ENCODE data around the gene NNT.
A peak's percentile ranks its signal among the peaks of the same experiment; 100 is the strongest.
"Not testable (repeated sequence)": the region's sequence is repeated elsewhere in the genome, so short reads cannot be mapped to it uniquely, and the experiment has no call there.

The NNT gene

DNA sequence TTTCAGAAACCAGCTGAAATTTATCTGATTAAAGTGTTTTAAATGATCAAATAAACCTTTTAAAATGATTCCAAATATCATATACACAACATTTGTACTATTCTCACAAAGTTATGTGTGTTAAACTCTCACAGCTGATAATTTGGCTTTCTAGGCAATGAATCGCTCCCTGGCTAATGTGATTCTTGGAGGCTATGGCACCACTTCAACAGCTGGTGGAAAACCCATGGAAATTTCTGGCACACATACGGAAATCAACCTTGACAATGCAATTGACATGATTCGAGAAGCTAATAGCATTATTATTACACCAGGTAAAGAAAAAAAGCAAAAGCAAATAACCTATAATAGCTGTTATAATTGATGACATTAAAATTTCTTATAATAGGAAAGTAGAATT lies 72.4 kb downstream of the NNT start:
- no peak for DNase-seq

DNA sequence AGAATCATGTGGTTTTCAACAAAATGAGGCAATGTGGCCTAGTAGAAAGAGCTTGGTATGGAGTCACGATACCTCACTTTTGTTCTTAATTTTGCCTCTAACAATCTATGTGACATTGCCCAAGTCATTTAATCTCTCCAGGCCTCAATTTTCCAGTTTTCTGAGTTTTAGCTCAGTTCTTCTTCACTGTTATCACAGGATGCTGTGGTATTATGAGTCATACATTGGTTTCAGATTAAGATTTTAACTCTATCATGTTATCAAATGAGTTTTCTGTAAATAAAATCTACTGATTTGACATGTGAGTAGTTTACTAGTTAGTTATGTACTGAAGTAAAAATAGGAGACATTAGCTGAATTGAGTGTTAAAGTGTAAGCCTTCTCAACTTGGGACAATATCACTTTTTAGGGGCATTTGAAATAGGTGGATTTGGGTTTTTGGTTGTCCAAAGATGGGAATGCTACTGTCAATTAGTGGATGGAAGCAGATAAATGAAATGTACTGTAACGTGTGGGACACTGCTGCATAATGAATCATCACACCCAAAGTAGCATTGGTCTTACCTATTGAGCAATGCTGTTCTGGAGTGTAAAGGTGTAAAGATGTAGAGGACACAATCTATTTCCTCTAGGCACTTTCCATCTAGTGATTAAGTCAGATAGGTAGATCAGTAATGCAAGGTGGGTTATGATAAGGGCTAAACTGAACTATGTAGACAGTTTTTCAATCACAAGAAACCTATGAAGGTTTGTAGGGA lies 73.3 kb downstream of the NNT start:
- no peak for DNase-seq

DNA sequence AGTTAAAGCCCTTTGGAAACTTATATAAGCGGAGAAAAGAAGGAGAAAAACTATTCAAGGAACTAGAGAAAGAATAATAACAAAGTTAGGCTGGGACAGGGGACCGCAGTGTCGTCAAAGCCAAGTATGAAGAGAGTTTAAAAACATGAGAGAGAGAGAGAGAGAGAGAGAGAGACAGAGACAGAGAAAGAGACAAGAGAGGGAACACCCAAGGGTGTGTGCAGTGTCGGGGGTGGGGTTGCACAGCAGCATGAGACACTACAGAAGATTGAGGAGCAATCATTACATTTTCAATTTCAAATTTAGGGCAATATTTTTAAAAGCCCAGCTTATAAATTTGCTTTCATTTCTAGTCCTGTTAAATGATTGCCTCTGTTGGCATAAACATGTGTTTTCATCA lies 74.3 kb downstream of the NNT start:
- DNase-seq = no peak

DNA sequence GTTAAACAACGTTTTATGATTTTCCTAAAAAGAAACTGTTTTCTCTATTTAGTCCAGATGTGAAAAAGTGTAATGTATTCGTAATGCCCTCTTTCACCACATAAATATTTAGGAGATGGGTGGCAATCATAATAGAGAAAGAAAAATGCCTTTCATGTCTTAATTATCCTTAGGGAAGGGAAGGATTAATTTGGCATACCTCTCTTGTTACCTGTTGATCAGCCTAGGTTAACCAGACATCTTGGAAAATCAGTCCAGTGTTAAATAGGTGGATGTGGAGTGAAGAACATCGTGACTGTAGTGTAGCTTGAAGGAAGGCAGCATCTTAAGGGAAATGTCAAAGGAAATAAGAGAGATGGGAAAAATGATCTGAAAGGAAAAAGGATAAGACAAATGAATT lies 76.2 kb downstream of the NNT start:
- no peak for DNase-seq

DNA sequence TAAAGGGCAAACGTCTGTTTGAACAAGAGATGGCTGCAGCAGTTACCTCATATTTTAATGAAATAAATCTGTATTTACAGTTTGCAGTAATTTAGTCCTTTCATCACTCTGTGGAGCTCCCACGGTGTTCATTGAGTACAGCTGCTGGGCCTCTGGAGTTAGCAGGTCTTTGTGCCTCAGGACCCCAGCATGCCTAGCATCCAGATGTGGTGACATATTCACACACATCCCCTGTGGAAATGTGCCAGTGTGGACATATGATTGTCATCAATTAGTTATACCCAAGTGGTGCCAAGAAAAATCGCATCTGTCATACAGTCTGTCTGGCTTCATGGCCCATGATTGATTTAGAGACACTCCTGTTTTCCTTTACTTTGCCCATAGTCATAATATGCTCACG lies 77.3 kb downstream of the NNT start:
- DNase-seq = peak; percentile 15

DNA sequence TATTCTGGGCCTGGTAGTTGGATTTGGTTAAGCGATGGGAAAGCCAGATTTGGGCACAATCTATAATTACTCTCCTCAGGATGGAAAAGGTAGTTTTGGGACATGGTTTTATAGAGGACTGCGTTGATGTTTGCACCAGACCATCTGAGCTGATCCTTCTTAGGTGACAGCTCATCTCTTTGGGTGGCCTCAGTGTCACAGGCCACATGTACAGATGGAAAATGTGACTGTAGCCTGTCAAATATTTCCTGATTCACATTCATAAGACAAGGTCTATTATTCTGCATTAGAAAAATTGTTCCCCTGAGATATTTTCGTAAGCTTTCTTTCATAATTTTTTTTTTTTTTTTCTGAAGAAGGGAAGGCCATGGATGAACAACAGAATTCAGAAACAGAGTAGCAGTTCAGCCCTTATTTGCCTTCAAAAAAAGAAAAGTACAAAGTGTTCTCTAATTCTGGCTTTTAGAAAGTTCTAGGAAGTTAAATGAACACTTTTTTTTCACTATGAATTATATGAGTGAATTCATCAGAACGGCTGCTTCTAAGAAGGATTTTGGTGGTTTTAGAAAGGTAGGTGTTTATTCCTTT lies 81.0 kb downstream of the NNT start:
- DNase-seq = no peak

DNA sequence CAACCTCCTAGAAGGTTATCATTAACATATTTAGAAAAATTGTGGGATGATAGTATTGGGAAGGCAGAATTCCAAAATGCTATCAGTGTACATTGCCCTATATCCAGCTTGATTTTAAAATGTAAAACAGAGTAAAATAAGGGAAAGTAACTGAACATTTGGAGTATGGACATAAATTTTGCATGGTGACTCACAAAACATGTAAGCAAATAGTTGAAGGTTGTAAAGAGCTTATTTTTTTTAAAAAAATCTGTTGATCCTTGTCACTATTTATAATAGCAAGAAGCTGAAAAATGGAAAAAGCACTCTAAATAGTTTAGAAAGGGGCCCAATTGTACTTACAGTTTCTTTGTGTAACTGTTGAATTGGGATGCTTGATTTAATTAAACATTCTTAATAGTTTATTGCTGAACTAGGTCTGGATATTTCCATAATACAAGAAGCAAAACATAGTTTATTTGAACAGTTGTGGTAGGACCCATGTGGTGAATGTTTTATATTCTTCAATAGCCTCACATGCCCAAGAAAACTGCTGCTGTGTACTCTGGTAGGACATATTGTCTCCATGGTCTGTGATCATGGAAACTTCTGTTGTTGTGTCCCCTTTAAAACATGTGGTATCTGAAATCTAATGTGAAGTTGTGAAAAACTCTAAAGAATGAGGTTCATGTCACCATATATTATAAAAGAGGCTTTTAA lies 82.4 kb downstream of the NNT start:
- peak; percentile 39 for DNase-seq

DNA sequence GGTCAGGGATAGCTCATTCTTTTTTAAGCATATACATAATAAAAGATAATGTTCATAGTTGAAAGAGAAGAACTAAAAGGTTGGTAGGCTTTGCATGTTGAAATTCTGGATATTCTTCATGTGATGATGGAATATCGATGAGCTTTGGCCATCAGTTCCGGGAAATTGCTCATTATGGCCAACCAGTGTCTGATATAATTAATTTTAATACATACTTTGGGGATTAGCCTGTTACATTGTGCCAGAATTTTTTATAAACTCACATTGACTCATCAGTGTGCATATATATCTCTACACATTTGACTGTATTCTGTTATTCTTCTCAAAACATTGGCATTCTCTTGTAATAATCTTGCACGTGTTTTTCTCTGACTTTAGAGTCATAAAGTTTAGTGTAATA lies 84.3 kb downstream of the NNT start:
- peak; percentile 67 for DNase-seq

DNA sequence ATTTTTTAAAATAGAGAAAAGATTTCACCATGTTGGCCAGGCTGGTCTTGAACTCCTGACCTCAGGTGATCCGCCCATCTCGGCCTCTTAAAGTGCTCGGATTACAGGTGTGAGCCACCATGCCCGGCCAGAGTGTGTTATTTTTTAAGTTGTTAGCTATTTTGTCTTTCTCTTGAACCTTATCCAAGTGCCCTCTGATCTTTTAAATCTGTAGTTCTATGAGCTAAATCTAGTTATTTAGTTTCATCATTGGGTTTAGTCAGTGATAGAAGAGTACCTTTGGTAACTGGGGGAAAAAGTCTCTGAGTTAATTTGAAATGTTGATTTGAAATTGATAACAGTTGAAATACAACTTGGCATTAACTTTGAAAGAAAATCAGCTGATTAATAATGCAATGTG lies 88.3 kb downstream of the NNT start:
- no peak for DNase-seq

DNA sequence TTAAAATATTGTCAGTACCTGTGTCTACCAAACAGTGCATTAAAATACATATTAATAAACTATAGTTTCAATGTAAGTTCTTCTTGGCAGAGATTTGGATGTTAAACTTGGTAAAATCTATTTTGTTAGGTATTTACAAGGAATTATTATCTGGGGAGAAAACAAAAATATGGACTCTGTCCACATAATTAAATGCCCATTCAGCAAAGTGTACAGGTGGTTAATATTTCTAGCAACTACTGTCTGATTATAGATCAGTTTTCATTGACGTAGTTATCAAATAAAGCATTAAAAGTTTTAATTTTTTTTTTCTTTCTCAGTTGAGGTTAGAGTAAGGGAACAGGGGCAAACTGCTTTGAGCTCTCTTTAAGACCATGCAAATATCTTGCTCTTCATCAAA lies 88.9 kb downstream of the NNT start:
- no peak for DNase-seq

DNA sequence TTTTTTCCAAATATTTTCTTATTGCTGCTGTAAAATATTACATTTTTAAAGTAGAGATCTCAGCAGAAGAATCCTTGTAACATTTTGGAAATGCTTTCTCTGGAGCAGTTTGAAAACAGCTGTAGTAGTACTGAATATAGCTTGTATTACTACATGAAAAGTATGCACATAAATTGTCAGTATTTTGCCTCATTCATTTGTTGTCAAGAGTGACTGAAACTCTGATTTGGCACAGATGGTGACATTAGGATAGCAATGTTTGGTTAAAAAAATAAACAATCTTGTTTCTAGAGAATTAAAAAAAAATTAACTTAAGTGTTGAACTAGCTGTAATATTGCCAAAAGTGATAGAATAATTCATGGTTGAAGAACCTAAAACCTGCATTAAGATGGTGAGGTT lies 90.4 kb downstream of the NNT start:
- no peak for DNase-seq

DNA sequence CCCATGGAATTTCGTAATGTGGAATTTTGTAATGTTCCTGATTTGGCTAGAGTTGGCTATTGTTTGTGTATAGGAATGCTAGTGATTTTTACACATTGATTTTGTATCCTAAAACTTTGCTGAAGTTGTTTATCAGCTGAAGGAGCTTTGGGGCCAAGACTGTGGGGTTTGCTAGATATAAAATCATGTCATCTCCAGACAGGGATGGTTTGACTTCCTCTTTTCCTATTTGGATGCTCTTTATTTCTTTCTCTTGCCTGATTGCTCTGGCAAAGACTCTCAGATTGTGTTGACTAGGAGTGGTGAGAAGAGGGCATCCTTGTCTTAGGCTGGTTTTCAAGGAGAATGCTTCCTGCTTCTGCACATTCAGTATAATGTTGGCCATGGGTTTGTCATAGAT lies 91.0 kb downstream of the NNT start:
- DNase-seq = no peak

DNA sequence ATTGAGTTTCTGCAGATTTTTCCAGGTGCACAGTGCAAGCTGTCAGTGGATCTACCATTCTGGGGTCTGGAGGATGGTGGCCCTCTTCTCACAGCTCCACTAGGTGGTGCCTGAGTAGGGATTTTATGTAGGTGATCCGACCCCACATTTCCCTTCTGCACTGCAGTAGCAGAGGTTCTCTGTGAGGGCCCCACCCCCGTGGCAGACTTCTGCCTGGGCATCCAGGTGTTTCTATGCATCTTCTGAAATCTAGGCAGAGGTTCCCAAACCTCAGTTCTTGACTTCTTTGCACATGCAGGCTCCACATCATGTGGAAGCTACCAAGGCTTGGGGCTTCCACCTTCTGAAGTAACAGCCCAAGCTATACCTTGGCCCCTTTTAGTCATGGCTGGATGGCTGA lies 93.5 kb downstream of the NNT start:
- DNase-seq = not testable (repeated sequence)

DNA sequence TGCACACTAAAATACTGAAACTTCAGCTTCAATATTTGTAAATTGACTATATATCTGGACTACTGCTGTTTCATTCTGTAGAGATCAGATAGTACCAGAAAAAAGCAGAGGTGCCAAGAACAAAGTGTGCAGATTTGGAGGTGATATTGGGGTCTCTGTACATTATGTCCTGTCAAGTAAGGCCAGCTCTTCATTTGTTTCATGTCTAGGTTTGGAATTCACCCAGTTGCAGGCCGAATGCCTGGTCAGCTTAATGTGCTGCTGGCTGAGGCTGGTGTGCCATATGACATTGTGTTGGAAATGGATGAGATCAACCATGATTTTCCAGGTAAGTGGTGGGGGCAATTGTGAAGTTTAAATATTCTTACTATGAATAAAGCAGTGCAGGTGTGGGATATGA lies 96.9 kb downstream of the NNT start:
- no peak for DNase-seq

DNA sequence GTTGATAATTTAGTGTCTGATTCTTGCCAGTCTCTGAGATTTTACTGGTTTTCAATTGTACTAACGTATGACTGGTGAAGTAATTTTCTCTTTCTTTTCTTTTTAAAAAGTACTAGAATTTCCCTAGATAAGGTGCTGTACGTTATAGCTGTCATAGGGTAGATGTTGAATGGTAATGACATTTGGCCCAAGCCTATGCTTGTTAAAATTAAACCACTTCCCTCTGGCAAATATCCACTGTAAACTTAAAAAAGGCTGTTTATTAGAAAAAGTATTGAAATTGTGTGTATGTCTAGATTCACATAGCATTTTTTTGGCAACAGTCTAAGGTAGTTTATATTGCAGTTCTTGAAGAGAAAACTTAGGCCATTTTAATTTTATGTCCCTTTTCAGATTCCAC lies 97.6 kb downstream of the NNT start:
- DNase-seq = no peak

DNA sequence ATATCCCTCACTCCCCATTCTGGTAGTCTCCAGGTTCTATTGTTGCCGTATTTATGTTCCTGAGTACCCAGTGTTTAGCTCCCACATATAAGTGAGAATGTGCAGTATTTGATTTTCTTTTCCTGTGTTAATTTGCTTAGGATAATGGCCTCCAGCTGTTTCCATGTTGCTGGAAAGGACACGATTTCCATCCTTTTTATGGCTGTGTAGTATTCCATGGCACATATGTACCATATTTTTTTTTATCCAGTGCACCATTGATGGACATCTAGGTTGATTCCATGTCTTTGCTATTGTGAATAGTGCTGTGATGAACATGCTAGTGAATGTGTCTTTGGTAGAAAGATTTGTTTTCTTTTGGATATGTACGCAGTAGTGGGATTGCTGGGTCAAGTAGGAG lies 98.2 kb downstream of the NNT start:
- no peak for DNase-seq

DNA sequence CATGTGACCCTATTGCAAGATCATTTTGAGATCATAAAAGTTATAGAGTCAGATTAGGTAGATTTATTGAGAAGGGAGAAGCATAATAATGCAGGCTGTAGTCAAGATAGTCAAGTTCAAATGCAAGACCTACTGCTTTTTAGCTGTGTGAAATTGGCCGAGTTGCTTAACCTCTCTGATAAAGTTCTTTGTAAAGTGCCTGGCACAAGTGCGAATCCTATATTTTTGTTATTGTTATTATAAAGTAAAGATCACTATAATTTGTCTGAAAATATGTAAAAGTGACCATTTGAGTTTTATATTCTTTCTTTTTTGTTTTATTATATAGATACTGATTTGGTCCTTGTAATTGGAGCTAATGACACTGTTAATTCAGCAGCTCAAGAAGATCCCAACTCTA lies 99.3 kb downstream of the NNT start:
- no peak for DNase-seq

DNA sequence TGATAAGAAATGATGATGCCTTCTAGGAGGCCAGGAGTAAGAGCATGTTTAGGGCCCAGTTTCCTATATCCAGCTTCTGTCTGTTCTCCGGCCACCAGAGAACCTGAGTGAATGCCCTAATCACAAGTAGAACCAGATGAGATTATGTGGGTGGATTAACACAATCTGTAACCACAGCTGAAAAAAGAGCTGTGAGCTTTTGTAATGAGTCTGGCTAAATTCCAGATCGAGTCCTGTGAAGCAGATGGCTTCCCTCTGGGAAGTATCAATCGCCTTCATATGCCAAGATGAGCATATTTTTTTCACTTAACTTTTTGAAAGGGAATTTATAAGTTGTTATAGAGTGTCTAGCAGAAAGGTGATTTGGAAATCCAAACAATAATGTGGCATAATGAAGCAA lies 99.8 kb downstream of the NNT start:
- peak; percentile 61 for DNase-seq

DNA sequence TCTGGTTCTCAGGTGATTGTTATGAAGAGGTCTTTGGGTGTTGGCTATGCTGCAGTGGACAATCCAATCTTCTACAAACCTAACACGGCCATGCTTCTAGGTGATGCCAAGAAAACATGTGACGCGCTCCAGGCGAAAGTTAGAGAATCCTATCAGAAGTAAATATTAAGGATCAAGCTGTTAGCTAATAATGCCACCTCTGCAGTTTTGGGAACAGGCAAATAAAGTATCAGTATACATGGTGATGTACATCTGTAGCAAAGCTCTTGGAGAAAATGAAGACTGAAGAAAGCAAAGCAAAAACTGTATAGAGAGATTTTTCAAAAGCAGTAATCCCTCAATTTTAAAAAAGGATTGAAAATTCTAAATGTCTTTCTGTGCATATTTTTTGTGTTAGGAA lies 101.3 kb downstream of the NNT start:
- no peak for DNase-seq

DNA sequence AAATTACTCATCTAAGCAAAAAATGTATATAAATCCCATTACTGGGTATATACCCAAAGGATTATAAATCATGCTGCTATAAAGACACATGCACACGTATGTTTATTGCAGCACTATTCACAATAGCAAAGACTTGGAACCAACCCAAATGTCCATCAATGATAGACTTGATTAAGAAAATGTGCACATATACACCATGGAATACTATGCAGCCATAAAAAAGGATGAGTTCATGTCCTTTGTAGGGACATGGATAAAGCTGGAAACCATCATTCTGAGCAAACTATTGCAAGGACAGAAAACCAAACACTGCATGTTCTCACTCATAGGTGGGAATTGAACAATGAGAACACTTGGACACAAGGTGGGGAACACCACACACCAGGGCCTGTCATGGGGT lies 103.6 kb downstream of the NNT start:
- not testable (repeated sequence) for DNase-seq

DNA sequence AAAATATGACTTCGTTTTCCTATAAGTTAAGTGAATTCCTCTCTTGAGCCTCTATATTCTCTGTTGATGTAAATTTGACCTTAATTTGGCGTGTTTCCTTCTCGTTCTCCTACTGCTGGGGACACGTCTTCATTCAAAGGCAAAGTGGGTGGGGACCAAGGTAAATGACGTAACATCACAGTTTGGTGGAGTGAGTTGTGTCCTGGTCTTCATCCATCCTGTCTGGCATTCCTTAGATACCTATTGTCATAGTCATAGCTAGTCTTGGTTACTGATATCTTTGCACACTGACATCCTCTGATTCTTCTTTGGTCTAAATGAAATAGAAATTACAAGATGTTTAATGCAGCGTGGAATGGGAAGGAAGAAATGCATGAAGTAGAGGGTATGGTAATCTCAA lies 108.5 kb downstream of the NNT start:
- DNase-seq = peak; percentile 60

DNA sequence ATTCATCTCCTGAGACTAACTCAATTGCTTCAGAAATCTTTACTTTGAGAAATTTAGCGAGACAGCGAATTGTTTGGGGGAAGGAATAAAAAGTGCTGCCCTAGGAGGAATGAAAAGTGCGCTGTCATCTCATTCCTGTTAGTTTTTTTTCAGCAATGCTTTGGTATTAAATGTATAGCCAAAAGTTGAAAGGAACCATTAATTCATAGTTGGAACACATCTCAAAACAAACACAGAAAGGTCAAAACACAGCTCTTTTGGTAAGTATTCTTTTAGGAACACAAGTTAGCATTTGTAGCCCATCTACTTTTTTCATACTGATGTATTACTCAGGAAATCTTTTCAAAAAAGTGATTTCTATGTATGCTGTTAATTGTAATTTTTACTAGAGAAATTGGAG lies 109.1 kb downstream of the NNT start:
- DNase-seq = no peak

DNA sequence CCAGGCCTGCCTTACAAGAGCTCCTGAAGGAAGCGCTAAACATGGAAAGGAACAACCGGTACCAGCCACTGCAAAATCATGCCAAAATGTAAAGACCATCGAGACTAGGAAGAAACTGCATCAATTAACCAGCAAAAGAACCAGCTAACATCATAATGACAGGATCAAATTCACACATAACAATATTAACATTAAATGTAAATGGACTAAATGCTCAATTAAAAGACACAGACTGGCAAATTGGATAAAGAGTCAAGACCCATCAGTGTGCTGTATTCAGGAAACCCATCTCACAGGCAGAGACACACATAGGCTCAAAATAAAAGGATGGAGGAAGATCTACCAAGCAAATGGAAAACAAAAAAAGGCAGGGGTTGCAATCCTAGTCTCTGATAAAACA lies 116.8 kb downstream of the NNT start:
- not testable (repeated sequence) for DNase-seq

DNA sequence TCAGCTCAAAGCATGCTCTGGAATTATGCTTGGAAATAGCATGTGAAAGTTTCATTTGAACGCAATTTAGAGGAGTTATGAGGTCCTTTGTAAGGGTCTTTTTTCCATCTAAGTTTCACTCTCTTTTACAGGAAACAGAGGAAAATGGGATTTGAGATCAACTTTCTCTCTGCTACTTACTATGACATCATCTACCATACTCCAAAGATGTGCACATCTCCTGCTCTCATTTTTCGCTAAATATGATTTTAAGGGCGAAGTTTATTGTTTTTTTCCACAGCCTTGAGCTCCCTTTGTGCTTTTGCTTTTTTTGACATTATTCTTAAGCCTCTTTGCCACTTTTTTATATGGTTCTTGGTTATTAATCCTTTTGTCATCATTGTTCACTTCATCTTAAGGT lies 125.6 kb downstream of the NNT start:
- no peak for DNase-seq
